GM23338 (cell line): ENCODE data around the gene KCMF1. TPM values are rescaled to one million over a fixed set of nuclear protein-coding genes. Genes with fewer than 3 reads are reported as not detected.

Experiments
- ATAC-seq: fragments of 200-7000 bp; cut with Tn5 transposase; 3 replicates; pipeline ENCODE4 v1.9.1; 2020
- DNase-seq: peaks from one replicate; pipeline ENCODE4 v3.0.0-alpha.2; 2015; ENCODE audit warnings: low spot score
- H2AFZ ChIP-seq: fragments of 200-600 bp; sonication (generic); 2 replicates; pipeline ENCODE4 v1.8.0; 2016; ENCODE audit warnings: antibody characterized with exemption, mild to moderate bottlenecking, moderate library complexity
- H3F3A ChIP-seq: fragments of 200-600 bp; sonication (generic); replicated peaks from 2 replicates; pipeline ENCODE4 v1.8.0; 2017; ENCODE audit warnings: antibody characterized with exemption, mixed run types, low read depth
- H3K27ac ChIP-seq: fragments of 200-600 bp; sonication (generic); 2 replicates; pipeline ENCODE4 v1.6.1; 2016; ENCODE audit warnings: low read depth
- H3K27me3 ChIP-seq: fragments of 200-600 bp; sonication (generic); 2 replicates; pipeline ENCODE4 v1.8.0; 2016; ENCODE audit warnings: mild to moderate bottlenecking, mixed run types, moderate library complexity; ENCODE audit not compliant: insufficient read depth
- H3K36me3 ChIP-seq: fragments of 200-600 bp; sonication (generic); 2 replicates; pipeline ENCODE4 v1.8.0; 2016; ENCODE audit warnings: mild to moderate bottlenecking; ENCODE audit not compliant: insufficient read depth
- H3K4me1 ChIP-seq: fragments of 200-600 bp; sonication (generic); 2 replicates; pipeline ENCODE4 v1.8.0; 2016; ENCODE audit warnings: mild to moderate bottlenecking, moderate library complexity; ENCODE audit not compliant: insufficient read depth
- H3K4me2 ChIP-seq: fragments of 200-600 bp; sonication (generic); 2 replicates; pipeline ENCODE4 v1.7.1; 2017; ENCODE audit warnings: mixed run types
- H3K4me3 ChIP-seq: fragments of 200-600 bp; sonication (generic); 2 replicates; pipeline ENCODE4 v1.6.1; 2016; ENCODE audit warnings: mixed run types
- H3K79me2 ChIP-seq: fragments of 200-600 bp; sonication (generic); replicated peaks from 2 replicates; pipeline ENCODE4 v1.8.0; 2017; ENCODE audit warnings: mild to moderate bottlenecking; ENCODE audit not compliant: insufficient read depth
- H3K9me2 ChIP-seq: fragments of 200-600 bp; sonication (generic); 2 replicates; pipeline ENCODE4 v1.8.0; 2017; ENCODE audit not compliant: insufficient read depth
- H4K20me1 ChIP-seq: fragments of 200-600 bp; sonication (generic); replicated peaks from 2 replicates; pipeline ENCODE4 v1.8.0; 2017; ENCODE audit warnings: mild to moderate bottlenecking; ENCODE audit not compliant: insufficient read depth
- H3K27ac Mint-ChIP-seq: 2 replicates; pipeline ENCODE4 v1.8.0; 2020; ENCODE audit warnings: inconsistent platforms, mild to moderate bottlenecking, moderate library complexity, mixed read lengths
- H3K27me3 Mint-ChIP-seq: 3 replicates; pipeline ENCODE4 v1.8.0; 2022; ENCODE audit warnings: low read depth, mild to moderate bottlenecking, moderate library complexity, mixed read lengths, inconsistent platforms; ENCODE audit not compliant: insufficient read depth, poor library complexity
- H3K36me3 Mint-ChIP-seq: 3 replicates; pipeline ENCODE4 v1.8.0; 2021; ENCODE audit warnings: low read depth, mild to moderate bottlenecking, inconsistent platforms, moderate library complexity, mixed read lengths
- H3K4me1 Mint-ChIP-seq: 3 replicates; pipeline ENCODE4 v1.8.0; 2020; ENCODE audit warnings: mild to moderate bottlenecking, inconsistent platforms, mixed read lengths
- H3K4me3 Mint-ChIP-seq: 3 replicates; pipeline ENCODE4 v1.8.0; 2021; ENCODE audit warnings: moderate library complexity, mild to moderate bottlenecking, inconsistent platforms, mixed read lengths
- H3K9me3 Mint-ChIP-seq: 3 replicates; pipeline ENCODE4 v1.8.0; 2020; ENCODE audit warnings: moderate library complexity, mild to moderate bottlenecking, inconsistent platforms, mixed read lengths
- CREB1 ChIP-seq: fragments of 250-450 bp; sonication (Bioruptor Pico); IDR thresholded peaks from 2 replicates; pipeline ENCODE4 v1.5.0; 2020; ENCODE audit warnings: low read depth, mild to moderate bottlenecking, moderate library complexity
- CTCF ChIP-seq, 2 experiments: fragments of 200-600 bp in 1 of 2; sonication (generic) in 1 of 2; conservative IDR thresholded peaks; 2 replicates each; pipeline versions ENCODE4 v1.5.1 to v1.6.1; 2016 to 2017; ENCODE audit warnings: antibody characterized with exemption in 2 of 2, low read depth in 2 of 2, mild to moderate bottlenecking in 2 of 2, moderate library complexity in 1 of 2
- ETS1 ChIP-seq: IDR thresholded peaks from 2 replicates; pipeline ENCODE4 v1.6.1; 2016; ENCODE audit warnings: antibody characterized with exemption
- EZH2 ChIP-seq: fragments of 200-600 bp; sonication (generic); IDR thresholded peaks from one replicate; pipeline ENCODE4 v1.8.0; 2017; ENCODE audit warnings: antibody characterized with exemption, mild to moderate bottlenecking, low read depth; ENCODE audit not compliant: unreplicated experiment
- EZH2phosphoT487 ChIP-seq: fragments of 200-600 bp; sonication (generic); IDR thresholded peaks from one replicate; pipeline ENCODE4 v1.8.1; 2018; ENCODE audit warnings: antibody characterized with exemption; ENCODE audit not compliant: unreplicated experiment
- JUNB ChIP-seq: IDR thresholded peaks from one replicate; pipeline ENCODE4 v1.6.1; 2016; ENCODE audit warnings: antibody characterized with exemption; ENCODE audit not compliant: unreplicated experiment
- NANOG ChIP-seq: IDR thresholded peaks from 2 replicates; pipeline ENCODE4 v1.6.1; 2016; ENCODE audit warnings: antibody characterized with exemption, borderline replicate concordance
- POLR2AphosphoS5 ChIP-seq: IDR thresholded peaks from 2 replicates; pipeline ENCODE4 v1.6.1; 2016; ENCODE audit warnings: antibody characterized with exemption, low read depth
- STAT1 ChIP-seq: IDR thresholded peaks from one replicate; pipeline ENCODE4 v1.6.1; 2016; ENCODE audit warnings: antibody characterized with exemption; ENCODE audit not compliant: unreplicated experiment
- ZNF114 ChIP-seq: fragments of 250-450 bp; sonication (Bioruptor Pico); IDR thresholded peaks from 2 replicates; pipeline ENCODE4 v1.5.0; 2020; ENCODE audit warnings: mild to moderate bottlenecking, moderate library complexity
- ZNF331 ChIP-seq: fragments of 250-450 bp; sonication (Bioruptor Pico); IDR thresholded peaks from 2 replicates; pipeline ENCODE4 v1.5.0; 2020; ENCODE audit warnings: low read depth, mild to moderate bottlenecking, moderate library complexity
- ZNF462 ChIP-seq: fragments of 250-450 bp; sonication (Bioruptor Pico); IDR thresholded peaks from 2 replicates; pipeline ENCODE4 v1.5.0; 2020; ENCODE audit warnings: mild to moderate bottlenecking, moderate library complexity
- polyA plus RNA-seq: library from polyadenylated mRNA; unstranded; fragments of >200 nt; fragmentation: Nextera tagmentation; extraction: Ambion mirVana; gene quantifications from 2 replicates; pipeline ENCODE4 v1.2.1, GENCODE V29; 2016
- total RNA-seq: library from RNA; depleted of rRNA; stranded (reverse); fragments of >200 nt; shearing (Covaris generic); gene quantifications from 2 replicates; pipeline ENCODE4 v1.2.3, GENCODE V29; 2014

KCMF1 gene
- total and polyA plus RNA-seq, 2 experiments from 2014 or later = 29.3 to 120 TPM

GRCh38 chr2:84947010-84947593, 23.9 kb upstream of the KCMF1 start (continued):
- no peak for TF ChIP-seq CTCF (conservative IDR thresholded peaks at IDR 0.05; ENCODE audit: low read depth in 2 of 2)
- TF ChIP-seq ZNF114 = no peak

GRCh38 chr2:84953535-84953934, 17.4 kb upstream of the KCMF1 start:
- H3K27me3 Mint-ChIP-seq = peaks cover 20% of the 10 kb centered on the region
- peaks cover 31% of the 10 kb centered on the region for H3K4me1 Mint-ChIP-seq
- H3K79me2 ChIP-seq = no peaks in the 10 kb centered on the region
- H3K27me3 ChIP-seq = no peaks in the 10 kb centered on the region
- no peaks in the 10 kb centered on the region for H3K36me3 Mint-ChIP-seq
- no peaks in the 10 kb centered on the region for H4K20me1 ChIP-seq
- no peak for DNase-seq
- peaks cover 3% of the 10 kb centered on the region; the same call in 1 of the 2 replicates for H3F3A ChIP-seq
- H3K27ac Mint-ChIP-seq = peak overlapping the region; percentile 80
- H3K36me3 ChIP-seq = no peaks in the 10 kb centered on the region
- H2AFZ ChIP-seq = no peak overlapping the region
- ATAC-seq = no peak
- no peaks in the 10 kb centered on the region; the same call in 1 of the 3 replicates for H3K9me3 Mint-ChIP-seq
- no peak overlapping the region for H3K27ac ChIP-seq
- no peaks in the 10 kb centered on the region for H3K9me2 ChIP-seq
- H3K4me3 Mint-ChIP-seq = no peak overlapping the region
- H3K4me3 ChIP-seq = no peak overlapping the region
- H3K4me2 ChIP-seq = no peak overlapping the region
- peaks cover 15% of the 10 kb centered on the region for H3K4me1 ChIP-seq
- TF ChIP-seq STAT1 = no peak
- TF ChIP-seq ZNF331 (CRISPR knock-in tag) = no peak
- TF ChIP-seq CTCF (conservative IDR thresholded peaks at IDR 0.05; ENCODE audit: low read depth in 2 of 2) = no peak
- TF ChIP-seq ETS1 = no peak
- no peak for TF ChIP-seq EZH2phosphoT487
- no peak for TF ChIP-seq NANOG
- no peak for TF ChIP-seq CREB1 (CRISPR knock-in tag)
- TF ChIP-seq ZNF462 (CRISPR knock-in tag) = no peak
- no peak for TF ChIP-seq POLR2AphosphoS5
- no peak for TF ChIP-seq EZH2
- TF ChIP-seq JUNB = no peak
- no peak for TF ChIP-seq ZNF114
